Panc1 (cell line): Measurements from ENCODE around the gene XG. TPM values are rescaled to one million over a fixed set of nuclear protein-coding genes. Genes with fewer than 3 reads are reported as not detected.

Experiments used
- ATAC-seq: fragments of 200-7000 bp; cut with Tn5 transposase; 2 replicates; pipeline ENCODE4 v1.9.1; 2020; ENCODE audit warnings: mild to moderate bottlenecking, moderate library complexity
- BruUV-seq: library from RNA; stranded (reverse); fragments of 400-500 nt; replicated peaks from 2 replicates; lab custom pipeline; 2021; lab: Mats Ljungman, UMichigan
- CTCF ChIA-PET: fragments of 300-600 bp; sonication (Branson Sonifier 250); formaldehyde crosslinking; loops from one replicate; lab custom pipeline; 2022; ENCODE audit warnings: antibody characterized with exemption; lab: Charles Lee
- POLR2A ChIA-PET: fragments of 300-600 bp; sonication (Branson Sonifier 250); formaldehyde crosslinking; loops from one replicate; lab custom pipeline; 2022; ENCODE audit warnings: antibody characterized with exemption; lab: Charles Lee
- DNase-seq: peaks from one replicate; pipeline ENCODE4 v3.0.0-alpha.2; 2010; ENCODE audit warnings: low read depth, low spot score
- H3K27ac ChIP-seq: 2 replicates; pipeline ENCODE4 v1.5.1; 2011; ENCODE audit warnings: mild to moderate bottlenecking, low read length, inconsistent platforms
- H3K27me3 ChIP-seq: fragments of 200-500 bp; sonication (Bioruptor generic); 2 replicates; pipeline ENCODE4 v1.6.0; 2014; ENCODE audit warnings: low read length, inconsistent platforms; ENCODE audit not compliant: control insufficient read depth, insufficient read depth
- H3K36me3 ChIP-seq: fragments of 200-500 bp; sonication (Bioruptor generic); 2 replicates; pipeline ENCODE4 v1.5.1; 2014; ENCODE audit warnings: inconsistent platforms, mild to moderate bottlenecking, low read length, moderate library complexity; ENCODE audit not compliant: control insufficient read depth, insufficient read depth
- H3K4me1 ChIP-seq: 2 replicates; pipeline ENCODE4 v1.5.1; 2011; ENCODE audit warnings: inconsistent platforms, mild to moderate bottlenecking, low read length, moderate library complexity; ENCODE audit not compliant: control insufficient read depth, insufficient read depth
- H3K4me3 ChIP-seq, 2 experiments: 2 replicates each; pipeline ENCODE4 v1.5.1; 2011 to 2012; ENCODE audit warnings: low read depth in 2 of 2, low read length in 2 of 2, mild to moderate bottlenecking in 2 of 2, inconsistent platforms in 1 of 2, moderate library complexity in 1 of 2
- H3K9me3 ChIP-seq: fragments of 200-500 bp; sonication (Bioruptor generic); 2 replicates; pipeline ENCODE4 v1.5.1; 2014; ENCODE audit warnings: low read depth, mild to moderate bottlenecking, inconsistent platforms, low read length, moderate library complexity; ENCODE audit not compliant: control insufficient read depth, insufficient read depth
- POLR2AphosphoS5 ChIP-seq: IDR thresholded peaks from 2 replicates; pipeline ENCODE4 v1.6.1; 2012; ENCODE audit warnings: mild to moderate bottlenecking, low read depth, low read length, moderate library complexity
- SIN3A ChIP-seq: IDR thresholded peaks from 2 replicates; pipeline ENCODE4 v1.6.1; 2012; ENCODE audit warnings: low read depth, mild to moderate bottlenecking, low read length, moderate library complexity, borderline replicate concordance; ENCODE audit not compliant: insufficient read depth
- TCF7L2 ChIP-seq: IDR thresholded peaks from 2 replicates; pipeline ENCODE4 v1.6.1; 2011; ENCODE audit warnings: mild to moderate bottlenecking, low read depth, low read length, inconsistent platforms
- in situ Hi-C: cut with HindIII; loops from 2 replicates; pipeline ENCODE4 v1.10.0; 2016; ENCODE audit warnings: low sequenced_read_pairs, low pct_unique_long_range_greater_than_20kb
- intact Hi-C: fragments of 100-400 bp; cut with micrococcal nuclease; formaldehyde crosslinking; loops from one replicate; pipeline ENCODE4 v1.10.0; 2022; ENCODE audit not compliant: unreplicated experiment
- total RNA-seq: library from RNA; stranded (reverse); gene quantifications from one replicate; pipeline ENCODE4 v1.2.1, GENCODE V29; 2021; ENCODE audit not compliant: unreplicated experiment
- TF ChIP-seq, protein P1 (sequence below): fragments of 450-650 bp; IDR thresholded peaks from 2 replicates; pipeline ENCODE4 v1.5.1; 2017; ENCODE audit warnings: mild to moderate bottlenecking
- TF ChIP-seq, protein P2 (sequence below), 2 experiments: IDR thresholded peaks; 2 replicates each; pipeline ENCODE4 v1.6.1; 2011 to 2012; ENCODE audit warnings: low read depth in 2 of 2, control low read depth in 1 of 2, low read length in 1 of 2, mild to moderate bottlenecking in 1 of 2, moderate library complexity in 1 of 2; ENCODE audit not compliant: insufficient read depth in 1 of 2

XG gene
- total RNA-seq, 1 experiment from 2014 or later, result not detected

DNA sequence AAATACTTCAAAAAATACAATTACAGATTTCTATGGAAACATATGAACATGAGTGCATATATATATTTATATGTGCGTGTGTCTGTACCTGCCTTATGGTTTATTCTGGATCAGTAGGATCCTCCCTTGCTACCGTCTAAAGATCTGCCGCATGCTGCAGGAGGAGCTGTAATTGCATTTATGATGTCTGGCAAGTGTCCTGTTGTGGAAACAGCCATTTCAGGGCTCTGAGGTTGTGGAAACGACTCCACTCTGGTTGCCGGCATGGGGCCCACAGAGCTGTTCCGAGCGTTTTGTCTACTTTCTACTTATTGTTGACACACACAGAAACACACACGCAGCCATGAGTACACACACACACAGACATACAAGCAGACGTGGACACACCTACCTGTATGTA lies 39.4 kb upstream of the XG start:
- TF ChIP-seq, protein P1, sequence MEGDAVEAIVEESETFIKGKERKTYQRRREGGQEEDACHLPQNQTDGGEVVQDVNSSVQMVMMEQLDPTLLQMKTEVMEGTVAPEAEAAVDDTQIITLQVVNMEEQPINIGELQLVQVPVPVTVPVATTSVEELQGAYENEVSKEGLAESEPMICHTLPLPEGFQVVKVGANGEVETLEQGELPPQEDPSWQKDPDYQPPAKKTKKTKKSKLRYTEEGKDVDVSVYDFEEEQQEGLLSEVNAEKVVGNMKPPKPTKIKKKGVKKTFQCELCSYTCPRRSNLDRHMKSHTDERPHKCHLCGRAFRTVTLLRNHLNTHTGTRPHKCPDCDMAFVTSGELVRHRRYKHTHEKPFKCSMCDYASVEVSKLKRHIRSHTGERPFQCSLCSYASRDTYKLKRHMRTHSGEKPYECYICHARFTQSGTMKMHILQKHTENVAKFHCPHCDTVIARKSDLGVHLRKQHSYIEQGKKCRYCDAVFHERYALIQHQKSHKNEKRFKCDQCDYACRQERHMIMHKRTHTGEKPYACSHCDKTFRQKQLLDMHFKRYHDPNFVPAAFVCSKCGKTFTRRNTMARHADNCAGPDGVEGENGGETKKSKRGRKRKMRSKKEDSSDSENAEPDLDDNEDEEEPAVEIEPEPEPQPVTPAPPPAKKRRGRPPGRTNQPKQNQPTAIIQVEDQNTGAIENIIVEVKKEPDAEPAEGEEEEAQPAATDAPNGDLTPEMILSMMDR, result no peak
- TF ChIP-seq, protein P2, sequence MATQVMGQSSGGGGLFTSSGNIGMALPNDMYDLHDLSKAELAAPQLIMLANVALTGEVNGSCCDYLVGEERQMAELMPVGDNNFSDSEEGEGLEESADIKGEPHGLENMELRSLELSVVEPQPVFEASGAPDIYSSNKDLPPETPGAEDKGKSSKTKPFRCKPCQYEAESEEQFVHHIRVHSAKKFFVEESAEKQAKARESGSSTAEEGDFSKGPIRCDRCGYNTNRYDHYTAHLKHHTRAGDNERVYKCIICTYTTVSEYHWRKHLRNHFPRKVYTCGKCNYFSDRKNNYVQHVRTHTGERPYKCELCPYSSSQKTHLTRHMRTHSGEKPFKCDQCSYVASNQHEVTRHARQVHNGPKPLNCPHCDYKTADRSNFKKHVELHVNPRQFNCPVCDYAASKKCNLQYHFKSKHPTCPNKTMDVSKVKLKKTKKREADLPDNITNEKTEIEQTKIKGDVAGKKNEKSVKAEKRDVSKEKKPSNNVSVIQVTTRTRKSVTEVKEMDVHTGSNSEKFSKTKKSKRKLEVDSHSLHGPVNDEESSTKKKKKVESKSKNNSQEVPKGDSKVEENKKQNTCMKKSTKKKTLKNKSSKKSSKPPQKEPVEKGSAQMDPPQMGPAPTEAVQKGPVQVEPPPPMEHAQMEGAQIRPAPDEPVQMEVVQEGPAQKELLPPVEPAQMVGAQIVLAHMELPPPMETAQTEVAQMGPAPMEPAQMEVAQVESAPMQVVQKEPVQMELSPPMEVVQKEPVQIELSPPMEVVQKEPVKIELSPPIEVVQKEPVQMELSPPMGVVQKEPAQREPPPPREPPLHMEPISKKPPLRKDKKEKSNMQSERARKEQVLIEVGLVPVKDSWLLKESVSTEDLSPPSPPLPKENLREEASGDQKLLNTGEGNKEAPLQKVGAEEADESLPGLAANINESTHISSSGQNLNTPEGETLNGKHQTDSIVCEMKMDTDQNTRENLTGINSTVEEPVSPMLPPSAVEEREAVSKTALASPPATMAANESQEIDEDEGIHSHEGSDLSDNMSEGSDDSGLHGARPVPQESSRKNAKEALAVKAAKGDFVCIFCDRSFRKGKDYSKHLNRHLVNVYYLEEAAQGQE (IDR thresholded peaks at IDR 0.05; ENCODE audit: insufficient read depth in 1 of 2, low read depth in 2 of 2, low read length in 1 of 2), result no peak
- TF ChIP-seq TCF7L2, result no peak
- no peak for TF ChIP-seq SIN3A
- no peak for TF ChIP-seq POLR2AphosphoS5
- BruUV-seq, result no TSS peak
- ATAC-seq, result no peak
- H3K9me3 ChIP-seq, result no peaks in the 10 kb centered on the region
- no peaks in the 10 kb centered on the region for H3K36me3 ChIP-seq
- no peak for DNase-seq
- no peak overlapping the region for H3K4me3 ChIP-seq
- POLR2A ChIA-PET, result no interaction called here
- no peaks in the 10 kb centered on the region for H3K27me3 ChIP-seq
- in situ Hi-C loops, result no loop called here
- CTCF ChIA-PET, result no interaction called here
- no peak overlapping the region for H3K27ac ChIP-seq
- no peaks in the 10 kb centered on the region for H3K4me1 ChIP-seq
- intact Hi-C loops, result no loop called here

DNA sequence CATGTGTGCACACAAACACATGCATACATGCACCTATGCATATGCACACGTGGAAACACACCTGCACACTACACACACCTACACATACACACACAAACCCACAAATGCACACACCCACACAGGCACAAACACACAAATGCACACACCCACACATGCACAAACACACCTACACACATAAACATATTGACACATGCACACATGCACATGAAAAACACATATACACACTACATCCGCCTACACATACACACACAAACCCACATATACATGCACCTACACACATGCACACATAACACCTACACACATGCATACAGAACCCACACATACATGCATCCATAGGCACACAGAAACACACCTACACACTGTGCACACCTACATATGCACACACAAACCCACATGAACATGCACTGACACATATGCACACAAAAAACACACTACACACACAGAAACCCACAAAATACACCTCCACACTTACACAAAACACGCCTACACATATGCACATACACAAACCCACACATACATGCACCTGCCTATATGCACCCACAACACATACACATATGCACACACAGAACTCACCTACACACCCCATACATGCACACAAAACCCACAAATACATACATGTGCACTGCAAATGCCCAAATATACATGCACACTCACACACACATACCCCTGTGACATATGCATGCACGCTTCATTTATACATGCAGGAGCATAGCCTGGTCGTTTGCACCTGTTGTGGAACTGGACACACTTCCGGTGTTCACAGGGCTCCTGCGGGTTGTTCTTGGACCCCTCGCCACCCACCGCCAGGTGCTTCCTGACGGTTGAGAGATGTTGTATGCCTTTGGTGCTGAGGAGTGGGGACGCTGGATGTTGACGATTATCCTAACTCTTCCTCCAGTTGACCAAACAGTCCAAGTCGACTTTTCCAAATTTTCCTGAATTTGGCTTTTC lies 38.7 kb upstream of the XG start:
- ChIA-PET CTCF (no interaction called here), POLR2A (no interaction called here)
- in situ Hi-C loops (no loop called here), intact Hi-C loops (no loop called here)
- no peak overlapping the region for H3K27ac ChIP-seq
- no TSS peak for BruUV-seq
- H3K4me3 ChIP-seq, result no peak overlapping the region
- no peak for TF ChIP-seq SIN3A
- no peak for TF ChIP-seq TCF7L2
- no peak for TF ChIP-seq POLR2AphosphoS5
- TF ChIP-seq, protein P2 (IDR thresholded peaks at IDR 0.05; ENCODE audit: insufficient read depth in 1 of 2, low read depth in 2 of 2, low read length in 1 of 2), result no peak
- TF ChIP-seq, protein P1, result no peak
- no peak for DNase-seq
- no peaks in the 10 kb centered on the region for H3K9me3 ChIP-seq
- no peaks in the 10 kb centered on the region for H3K36me3 ChIP-seq
- no peak for ATAC-seq
- H3K4me1 ChIP-seq, result no peaks in the 10 kb centered on the region
- H3K27me3 ChIP-seq, result no peaks in the 10 kb centered on the region
